PC-9 (cell line): ENCODE results near the gene PRDM16.

Experiments used
- EZH2 ChIP-seq: fragments of 200-600 bp; sonication (generic); IDR thresholded peaks from 2 replicates; pipeline ENCODE4 v1.8.0; 2017; ENCODE audit warnings: antibody characterized with exemption, low read depth
- TF ChIP-seq, protein P1 (sequence below): fragments of 200-600 bp; sonication (generic); conservative IDR thresholded peaks from 2 replicates; pipeline ENCODE4 v1.6.1; 2017; ENCODE audit warnings: mixed run types, antibody characterized with exemption, mild to moderate bottlenecking, moderate library complexity

DNA sequence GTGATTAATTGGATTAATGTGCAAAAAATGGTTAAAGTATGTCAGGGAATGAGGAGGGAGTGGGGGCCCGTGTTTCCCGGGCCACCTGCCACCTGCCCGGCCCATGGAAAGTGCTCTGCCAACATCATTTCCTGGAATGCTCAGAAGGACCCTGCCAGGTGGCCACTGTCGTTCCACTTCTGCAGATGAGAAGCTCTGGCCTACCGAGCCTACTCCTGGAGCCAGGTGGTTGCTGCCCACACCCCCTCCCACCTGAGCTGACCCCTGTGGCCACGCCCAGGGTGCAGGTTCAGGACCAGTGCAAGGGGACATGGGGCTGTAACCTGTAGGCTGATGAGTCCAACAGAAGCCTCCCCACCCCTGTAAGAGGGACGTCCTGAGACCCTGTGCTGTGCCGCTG is 99.7 kb downstream of the PRDM16 start:
- TF ChIP-seq, protein P1, sequence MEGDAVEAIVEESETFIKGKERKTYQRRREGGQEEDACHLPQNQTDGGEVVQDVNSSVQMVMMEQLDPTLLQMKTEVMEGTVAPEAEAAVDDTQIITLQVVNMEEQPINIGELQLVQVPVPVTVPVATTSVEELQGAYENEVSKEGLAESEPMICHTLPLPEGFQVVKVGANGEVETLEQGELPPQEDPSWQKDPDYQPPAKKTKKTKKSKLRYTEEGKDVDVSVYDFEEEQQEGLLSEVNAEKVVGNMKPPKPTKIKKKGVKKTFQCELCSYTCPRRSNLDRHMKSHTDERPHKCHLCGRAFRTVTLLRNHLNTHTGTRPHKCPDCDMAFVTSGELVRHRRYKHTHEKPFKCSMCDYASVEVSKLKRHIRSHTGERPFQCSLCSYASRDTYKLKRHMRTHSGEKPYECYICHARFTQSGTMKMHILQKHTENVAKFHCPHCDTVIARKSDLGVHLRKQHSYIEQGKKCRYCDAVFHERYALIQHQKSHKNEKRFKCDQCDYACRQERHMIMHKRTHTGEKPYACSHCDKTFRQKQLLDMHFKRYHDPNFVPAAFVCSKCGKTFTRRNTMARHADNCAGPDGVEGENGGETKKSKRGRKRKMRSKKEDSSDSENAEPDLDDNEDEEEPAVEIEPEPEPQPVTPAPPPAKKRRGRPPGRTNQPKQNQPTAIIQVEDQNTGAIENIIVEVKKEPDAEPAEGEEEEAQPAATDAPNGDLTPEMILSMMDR, result no peak
- no peak for TF ChIP-seq EZH2
